ENCODE results near the gene TLR5. TPM values are rescaled to one million over a fixed set of nuclear protein-coding genes. Genes with fewer than 3 reads are reported as not detected.

Gene TLR5
- total RNA-seq, 1 donor from 2014 or later: not detected

DNA sequence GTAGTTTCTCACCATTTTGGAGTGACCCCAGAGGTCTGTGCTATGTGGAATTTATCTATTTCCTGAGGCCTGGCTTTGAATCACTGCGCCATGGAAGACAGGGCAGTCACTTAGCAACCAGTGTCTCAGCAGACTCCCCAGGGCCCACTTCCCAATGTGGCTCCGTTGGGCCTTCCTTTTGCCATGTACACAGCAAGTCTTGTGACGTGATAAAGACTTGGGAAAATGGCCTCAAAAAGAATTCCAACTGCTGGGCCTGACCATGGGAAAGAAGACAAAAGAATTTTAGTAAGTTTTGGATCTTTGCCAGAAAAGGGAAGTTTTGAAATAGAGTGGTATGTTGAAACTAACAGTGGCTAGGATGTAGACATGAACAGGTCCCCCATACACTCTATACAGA, 36.2 kb downstream of the TLR5 start:
- no peak overlapping the region for H3K4me3 Mint-ChIP-seq
- ATAC-seq (ENCODE audit: low read depth) (no peak), DNase-seq (no peak)
- H3K36me3 Mint-ChIP-seq (ENCODE audit: low read depth): no peaks in the 10 kb centered on the region
- H3K9me3 Mint-ChIP-seq: no peaks in the 10 kb centered on the region
- H3K27me3 Mint-ChIP-seq: peaks cover 4% of the 10 kb centered on the region
- H3K27ac Mint-ChIP-seq: no peak overlapping the region
- ChIA-PET POLR2A (no interaction called here), CTCF (interaction anchor here (1.5 kb wide), 1 partner anchor 17 kb away, joined by 3 read pairs; no protein-coding TSS in a partner anchor)
- TF ChIP-seq, protein P1, sequence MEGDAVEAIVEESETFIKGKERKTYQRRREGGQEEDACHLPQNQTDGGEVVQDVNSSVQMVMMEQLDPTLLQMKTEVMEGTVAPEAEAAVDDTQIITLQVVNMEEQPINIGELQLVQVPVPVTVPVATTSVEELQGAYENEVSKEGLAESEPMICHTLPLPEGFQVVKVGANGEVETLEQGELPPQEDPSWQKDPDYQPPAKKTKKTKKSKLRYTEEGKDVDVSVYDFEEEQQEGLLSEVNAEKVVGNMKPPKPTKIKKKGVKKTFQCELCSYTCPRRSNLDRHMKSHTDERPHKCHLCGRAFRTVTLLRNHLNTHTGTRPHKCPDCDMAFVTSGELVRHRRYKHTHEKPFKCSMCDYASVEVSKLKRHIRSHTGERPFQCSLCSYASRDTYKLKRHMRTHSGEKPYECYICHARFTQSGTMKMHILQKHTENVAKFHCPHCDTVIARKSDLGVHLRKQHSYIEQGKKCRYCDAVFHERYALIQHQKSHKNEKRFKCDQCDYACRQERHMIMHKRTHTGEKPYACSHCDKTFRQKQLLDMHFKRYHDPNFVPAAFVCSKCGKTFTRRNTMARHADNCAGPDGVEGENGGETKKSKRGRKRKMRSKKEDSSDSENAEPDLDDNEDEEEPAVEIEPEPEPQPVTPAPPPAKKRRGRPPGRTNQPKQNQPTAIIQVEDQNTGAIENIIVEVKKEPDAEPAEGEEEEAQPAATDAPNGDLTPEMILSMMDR (IDR thresholded peaks at IDR 0.05): no peak
- H3K4me1 Mint-ChIP-seq: no peaks in the 10 kb centered on the region
- intact Hi-C loops (cut with micrococcal nuclease): no loop called here

GRCh38 chr1:223105568-223105967, 37.5 kb downstream of the TLR5 start:
- TF ChIP-seq, protein P1 (IDR thresholded peaks at IDR 0.05): no peak
- no peaks in the 10 kb centered on the region for H3K4me1 Mint-ChIP-seq
- intact Hi-C loops (cut with micrococcal nuclease): no loop called here
- ChIA-PET CTCF (interaction anchor here (0.8 kb wide), 1 partner anchor 15 kb away, joined by 4 read pairs; no protein-coding TSS in a partner anchor), POLR2A (no interaction called here)
- no peak overlapping the region for H3K4me3 Mint-ChIP-seq
- H3K9me3 Mint-ChIP-seq: peaks cover 7% of the 10 kb centered on the region
- DNase-seq (no peak), ATAC-seq (ENCODE audit: low read depth) (no peak)
- peaks cover 6% of the 10 kb centered on the region for H3K27me3 Mint-ChIP-seq
- no peaks in the 10 kb centered on the region for H3K36me3 Mint-ChIP-seq (ENCODE audit: low read depth)
- no peak overlapping the region for H3K27ac Mint-ChIP-seq

- Mint-ChIP-seq H3K36me3 (ENCODE audit: low read depth) (peaks cover 2% of the 10 kb centered on the region), H3K9me3 (peaks cover 23% of the 10 kb centered on the region), H3K27ac (no peak overlapping the region), H3K4me1 (no peaks in the 10 kb centered on the region), H3K27me3 (peaks cover 9% of the 10 kb centered on the region), H3K4me3 (no peak overlapping the region)
- POLR2A ChIA-PET: no interaction called here
- DNase-seq (no peak), ATAC-seq (ENCODE audit: low read depth) (no peak)
- intact Hi-C loops (cut with micrococcal nuclease): no loop called here
- CTCF ChIA-PET: no interaction called here
- TF ChIP-seq, protein P1 (IDR thresholded peaks at IDR 0.05): no peak
These were observed 40.1 kb downstream of the TLR5 start for GRCh38 chr1:223102797-223103533.

- no peak for ATAC-seq (ENCODE audit: low read depth)
- Mint-ChIP-seq H3K27ac (no peak overlapping the region), H3K4me3 (no peak overlapping the region), H3K9me3 (peaks cover 23% of the 10 kb centered on the region), H3K27me3 (peaks cover 7% of the 10 kb centered on the region), H3K36me3 (ENCODE audit: low read depth) (peaks cover 2% of the 10 kb centered on the region), H3K4me1 (no peaks in the 10 kb centered on the region)
- POLR2A ChIA-PET: no interaction called here
- TF ChIP-seq, protein P1 (IDR thresholded peaks at IDR 0.05): no peak
- CTCF ChIA-PET: interaction anchor here (1.0 kb wide), 1 partner anchor 9 kb away, joined by 3 read pairs; no protein-coding TSS in a partner anchor
- intact Hi-C loops (cut with micrococcal nuclease): no loop called here
- DNase-seq: no peak
These were observed 45.3 kb downstream of the TLR5 start for GRCh38 chr1:223097713-223098112.

- TF ChIP-seq, protein P1 (IDR thresholded peaks at IDR 0.05): no peak
- peaks cover 2% of the 10 kb centered on the region for H3K36me3 Mint-ChIP-seq (ENCODE audit: low read depth)
- ChIA-PET CTCF (no interaction called here), POLR2A (no interaction called here)
- H3K4me1 Mint-ChIP-seq: no peaks in the 10 kb centered on the region
- H3K27ac Mint-ChIP-seq: no peak overlapping the region
- intact Hi-C loops (cut with micrococcal nuclease): no loop called here
- no peak overlapping the region for H3K4me3 Mint-ChIP-seq
- no peak for ATAC-seq (ENCODE audit: low read depth)
- peaks cover 7% of the 10 kb centered on the region for H3K27me3 Mint-ChIP-seq
- H3K9me3 Mint-ChIP-seq: peaks cover 18% of the 10 kb centered on the region
- no peak for DNase-seq
These were observed 47.2 kb downstream of the TLR5 start for GRCh38 chr1:223095870-223096269.

All from activated B cell treated with CpG ODN at 0.5 μM for 24 hours (primary cell).